Parathyroid adenoma (tissue), 2 donors: ENCODE measurements around the gene RYR3.

Source experiments
- H2AFZ ChIP-seq: fragments of 300-600 bp; sonication (generic); one replicate; pipeline ENCODE4 v1.7.0; 2017; ENCODE audit warnings: antibody characterized with exemption, mild to moderate bottlenecking
- H3K27ac ChIP-seq: fragments of 300-600 bp; sonication (generic); one replicate; pipeline ENCODE4 v1.7.0; 2017
- H3K27me3 ChIP-seq: fragments of 300-600 bp; sonication (generic); one replicate; pipeline ENCODE4 v1.7.0; 2017; ENCODE audit warnings: low read length; ENCODE audit not compliant: control insufficient read depth, insufficient read depth
- H3K36me3 ChIP-seq: fragments of 300-600 bp; sonication (generic); one replicate; pipeline ENCODE4 v1.7.0; 2017; ENCODE audit warnings: low read length; ENCODE audit not compliant: control insufficient read depth, insufficient read depth
- H3K4me1 ChIP-seq: fragments of 300-600 bp; sonication (generic); one replicate; pipeline ENCODE4 v1.7.0; 2017; ENCODE audit warnings: control low read depth
- H3K4me2 ChIP-seq: fragments of 300-600 bp; sonication (generic); one replicate; pipeline ENCODE4 v1.7.0; 2017; ENCODE audit warnings: low read length
- H3K4me3 ChIP-seq: fragments of 300-600 bp; sonication (generic); one replicate; pipeline ENCODE4 v1.7.0; 2017; ENCODE audit warnings: low read depth, low read length
- H3K79me2 ChIP-seq: fragments of 300-600 bp; sonication (generic); one replicate; pipeline ENCODE4 v1.7.0; 2017; ENCODE audit warnings: control low read depth
- H3K9ac ChIP-seq: fragments of 300-600 bp; sonication (generic); one replicate; pipeline ENCODE4 v1.7.0; 2017; ENCODE audit warnings: mild to moderate bottlenecking
- H3K9me3 ChIP-seq: fragments of 300-600 bp; sonication (generic); one replicate; pipeline ENCODE4 v1.7.0; 2017; ENCODE audit warnings: low read length; ENCODE audit not compliant: control insufficient read depth
- TF ChIP-seq, protein P1 (sequence below): fragments of 300-600 bp; sonication (generic); IDR thresholded peaks from one replicate; pipeline ENCODE4 v1.7.0; 2017; ENCODE audit warnings: antibody characterized with exemption, mild to moderate bottlenecking
- donor health status: primary hyperparathyroidism.

RYR3 gene

DNA sequence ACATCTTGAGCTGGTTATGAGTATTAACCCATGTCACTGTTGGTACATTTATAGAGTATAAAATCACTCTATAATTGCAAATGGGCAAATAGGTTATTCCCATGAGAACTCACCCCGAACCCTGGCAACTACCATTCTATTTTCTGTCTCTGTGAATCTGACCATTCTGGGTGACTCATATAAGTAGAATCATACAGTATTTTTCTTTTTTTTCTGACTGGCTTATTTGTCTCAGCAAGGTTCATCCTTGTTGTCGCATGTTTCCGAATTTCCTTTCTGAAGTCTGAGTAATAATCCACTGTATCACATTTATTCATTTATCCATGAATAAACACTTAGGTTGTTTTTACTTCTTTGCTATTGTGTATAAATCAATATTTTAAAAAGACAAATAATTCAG lies 597.6 kb downstream of the RYR3 start:
- no peak overlapping the region for H3K27ac ChIP-seq
- H3K79me2 ChIP-seq = no peaks in the 10 kb centered on the region
- no peaks in the 10 kb centered on the region for H3K36me3 ChIP-seq
- H3K27me3 ChIP-seq = no peaks in the 10 kb centered on the region
- H3K4me3 ChIP-seq = no peak overlapping the region
- no peaks in the 10 kb centered on the region for H3K9me3 ChIP-seq
- no peak overlapping the region for H3K9ac ChIP-seq
- TF ChIP-seq, protein P1, sequence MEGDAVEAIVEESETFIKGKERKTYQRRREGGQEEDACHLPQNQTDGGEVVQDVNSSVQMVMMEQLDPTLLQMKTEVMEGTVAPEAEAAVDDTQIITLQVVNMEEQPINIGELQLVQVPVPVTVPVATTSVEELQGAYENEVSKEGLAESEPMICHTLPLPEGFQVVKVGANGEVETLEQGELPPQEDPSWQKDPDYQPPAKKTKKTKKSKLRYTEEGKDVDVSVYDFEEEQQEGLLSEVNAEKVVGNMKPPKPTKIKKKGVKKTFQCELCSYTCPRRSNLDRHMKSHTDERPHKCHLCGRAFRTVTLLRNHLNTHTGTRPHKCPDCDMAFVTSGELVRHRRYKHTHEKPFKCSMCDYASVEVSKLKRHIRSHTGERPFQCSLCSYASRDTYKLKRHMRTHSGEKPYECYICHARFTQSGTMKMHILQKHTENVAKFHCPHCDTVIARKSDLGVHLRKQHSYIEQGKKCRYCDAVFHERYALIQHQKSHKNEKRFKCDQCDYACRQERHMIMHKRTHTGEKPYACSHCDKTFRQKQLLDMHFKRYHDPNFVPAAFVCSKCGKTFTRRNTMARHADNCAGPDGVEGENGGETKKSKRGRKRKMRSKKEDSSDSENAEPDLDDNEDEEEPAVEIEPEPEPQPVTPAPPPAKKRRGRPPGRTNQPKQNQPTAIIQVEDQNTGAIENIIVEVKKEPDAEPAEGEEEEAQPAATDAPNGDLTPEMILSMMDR = no peak
- no peak overlapping the region for H2AFZ ChIP-seq
- H3K4me2 ChIP-seq = no peak overlapping the region
- no peaks in the 10 kb centered on the region for H3K4me1 ChIP-seq

DNA sequence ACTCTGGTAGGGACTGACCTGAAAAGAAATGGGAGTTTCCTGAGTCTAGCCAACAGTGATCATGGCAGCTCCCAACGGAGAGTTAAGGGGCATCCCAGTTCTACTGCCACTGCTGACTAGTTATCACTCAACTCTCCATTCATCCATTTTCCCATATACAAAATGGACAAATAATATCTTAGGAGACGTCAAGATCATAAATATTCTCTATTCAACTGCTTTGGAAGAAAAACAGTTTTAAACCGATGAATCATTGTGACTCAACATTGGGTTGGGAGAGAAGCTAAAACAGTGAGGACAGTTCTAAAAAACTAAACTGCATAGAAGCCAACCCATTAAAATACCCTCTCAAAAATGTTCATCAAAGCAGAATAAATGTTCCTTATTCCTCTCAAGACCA lies 600.0 kb downstream of the RYR3 start:
- Histone ChIP-seq H3K9me3 (no peaks in the 10 kb centered on the region), H3K36me3 (no peaks in the 10 kb centered on the region), H3K4me2 (no peak overlapping the region), H3K27ac (no peak overlapping the region), H3K9ac (no peak overlapping the region), H3K4me3 (no peak overlapping the region), H2AFZ (no peak overlapping the region), H3K4me1 (no peaks in the 10 kb centered on the region), H3K79me2 (no peaks in the 10 kb centered on the region), H3K27me3 (no peaks in the 10 kb centered on the region)
- TF ChIP-seq, protein P1 = no peak

DNA sequence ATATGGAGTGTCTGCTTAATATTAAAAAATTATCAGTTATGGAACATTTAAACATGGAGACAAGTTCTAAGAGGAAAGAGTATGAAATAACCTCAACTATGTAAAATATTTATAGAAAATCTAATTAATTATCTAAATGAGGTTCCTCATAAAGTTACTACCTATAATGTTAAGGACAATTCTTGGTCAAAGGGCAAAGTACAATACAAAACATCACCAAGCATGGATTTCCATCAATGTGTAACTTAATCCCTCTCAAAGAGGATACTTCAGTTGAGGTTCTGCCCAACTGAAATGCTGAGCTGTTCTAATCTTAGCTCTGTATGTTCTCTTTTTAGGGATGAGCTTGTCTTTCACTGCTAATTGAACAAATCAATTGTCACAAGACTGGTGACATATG lies 601.6 kb downstream of the RYR3 start:
- TF ChIP-seq, protein P1 = no peak
- H3K9ac ChIP-seq = no peak overlapping the region
- H2AFZ ChIP-seq = no peak overlapping the region

DNA sequence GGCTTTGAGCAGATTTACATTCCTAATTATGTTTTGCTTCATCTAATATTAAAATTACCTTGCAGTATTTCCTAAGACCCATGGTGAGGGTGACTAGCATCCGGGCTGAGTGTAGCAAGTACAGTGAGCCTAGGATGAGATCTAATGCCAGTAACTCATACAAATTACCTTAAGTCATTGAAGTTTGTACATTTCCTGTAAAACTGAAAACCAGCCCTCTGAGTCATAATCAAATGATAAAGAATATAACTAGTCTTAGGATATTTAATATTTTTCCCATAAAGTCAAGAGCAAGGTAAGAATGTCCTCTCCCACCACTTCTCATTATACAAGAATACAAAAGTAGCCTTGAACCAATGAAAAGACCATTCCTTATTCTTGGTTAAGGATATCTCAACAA lies 602.7 kb downstream of the RYR3 start:
- Histone ChIP-seq H3K9ac (no peak overlapping the region), H3K4me2 (no peak overlapping the region)

More for the DNA sequence above, 601.6 kb downstream of the RYR3 start:
- Histone ChIP-seq H3K4me1 (no peaks in the 10 kb centered on the region), H3K4me3 (no peak overlapping the region), H3K27ac (no peak overlapping the region), H3K9me3 (no peaks in the 10 kb centered on the region), H3K27me3 (no peaks in the 10 kb centered on the region), H3K79me2 (peaks cover 2% of the 10 kb centered on the region), H3K36me3 (no peaks in the 10 kb centered on the region), H3K4me2 (no peak overlapping the region)

More for the DNA sequence above, 602.7 kb downstream of the RYR3 start:
- TF ChIP-seq, protein P1 = no peak
- Histone ChIP-seq H3K27ac (no peak overlapping the region), H3K9me3 (no peaks in the 10 kb centered on the region), H2AFZ (no peak overlapping the region), H3K4me1 (no peaks in the 10 kb centered on the region), H3K27me3 (no peaks in the 10 kb centered on the region), H3K4me3 (no peak overlapping the region), H3K36me3 (no peaks in the 10 kb centered on the region), H3K79me2 (peaks cover 2% of the 10 kb centered on the region)
